ENCODE measurements around the gene VOPP1. TPM values are rescaled to one million over a fixed set of nuclear protein-coding genes. Genes with fewer than 3 reads are reported as not detected.

The VOPP1 gene
- total and polyA plus RNA-seq, 10 donors: 60.3 to 168 (median 144) TPM

DNA sequence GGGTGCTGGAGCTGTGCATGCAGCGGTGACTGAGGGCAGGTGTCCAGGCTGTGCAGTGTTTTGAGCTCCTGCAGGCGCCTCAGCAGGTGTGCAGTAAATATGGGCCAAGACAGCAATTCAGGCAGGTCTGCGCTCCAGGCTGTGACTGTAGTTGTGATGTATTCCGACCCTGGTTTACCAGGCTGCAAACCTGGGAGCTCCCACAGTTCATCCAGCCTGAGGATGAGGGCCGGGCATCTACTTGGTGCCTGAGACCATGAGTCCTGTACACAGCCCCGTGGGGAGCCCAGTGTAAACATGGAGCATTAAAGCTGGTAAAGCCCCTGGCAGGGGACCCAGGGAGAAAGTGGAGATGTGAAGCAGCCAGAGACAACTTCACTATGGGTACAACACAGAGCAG, 82.8 kb downstream of the VOPP1 start:
- no peak overlapping the region for H3K27ac ChIP-seq
- WGBS, 5 donors: 91 to 95% (median 94%) methylated on average over 6 of the region's 6 CpGs
- no peaks in the 10 kb centered on the region for H3K27me3 ChIP-seq (replicated peaks in 1 of 7)
- TF ChIP-seq, protein P1, sequence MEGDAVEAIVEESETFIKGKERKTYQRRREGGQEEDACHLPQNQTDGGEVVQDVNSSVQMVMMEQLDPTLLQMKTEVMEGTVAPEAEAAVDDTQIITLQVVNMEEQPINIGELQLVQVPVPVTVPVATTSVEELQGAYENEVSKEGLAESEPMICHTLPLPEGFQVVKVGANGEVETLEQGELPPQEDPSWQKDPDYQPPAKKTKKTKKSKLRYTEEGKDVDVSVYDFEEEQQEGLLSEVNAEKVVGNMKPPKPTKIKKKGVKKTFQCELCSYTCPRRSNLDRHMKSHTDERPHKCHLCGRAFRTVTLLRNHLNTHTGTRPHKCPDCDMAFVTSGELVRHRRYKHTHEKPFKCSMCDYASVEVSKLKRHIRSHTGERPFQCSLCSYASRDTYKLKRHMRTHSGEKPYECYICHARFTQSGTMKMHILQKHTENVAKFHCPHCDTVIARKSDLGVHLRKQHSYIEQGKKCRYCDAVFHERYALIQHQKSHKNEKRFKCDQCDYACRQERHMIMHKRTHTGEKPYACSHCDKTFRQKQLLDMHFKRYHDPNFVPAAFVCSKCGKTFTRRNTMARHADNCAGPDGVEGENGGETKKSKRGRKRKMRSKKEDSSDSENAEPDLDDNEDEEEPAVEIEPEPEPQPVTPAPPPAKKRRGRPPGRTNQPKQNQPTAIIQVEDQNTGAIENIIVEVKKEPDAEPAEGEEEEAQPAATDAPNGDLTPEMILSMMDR (IDR thresholded peaks at IDR 0.05 in 8 of 11, conservative IDR thresholded peaks at IDR 0.05 in 3 of 11): no peak
- TF ChIP-seq POLR2AphosphoS5 (IDR thresholded peaks at IDR 0.05) (no peak), POLR2A (IDR thresholded peaks at IDR 0.05) (no peak)
- H3K4me3 ChIP-seq: no peak overlapping the region
- H3K9me3 ChIP-seq: no peaks in the 10 kb centered on the region
- intact Hi-C loops (cut with DNase I; ENCODE audit: low total_unique reads): no loop called here
- H3K4me1 ChIP-seq: peaks cover 0 to 17% (median 0%) of the 10 kb centered on the region in 6 donors
- H3K36me3 ChIP-seq: peaks cover 0 to 100% (median 69%) of the 10 kb centered on the region in 6 donors
- peak; percentile 56 for DNase-seq

- peak; percentile 57 for DNase-seq
- H3K36me3 ChIP-seq: peaks cover 0 to 100% (median 66%) of the 10 kb centered on the region in 6 donors
These were observed 83.4 kb downstream of the VOPP1 start for GRCh38 chr7:55488804-55489340.

DNA sequence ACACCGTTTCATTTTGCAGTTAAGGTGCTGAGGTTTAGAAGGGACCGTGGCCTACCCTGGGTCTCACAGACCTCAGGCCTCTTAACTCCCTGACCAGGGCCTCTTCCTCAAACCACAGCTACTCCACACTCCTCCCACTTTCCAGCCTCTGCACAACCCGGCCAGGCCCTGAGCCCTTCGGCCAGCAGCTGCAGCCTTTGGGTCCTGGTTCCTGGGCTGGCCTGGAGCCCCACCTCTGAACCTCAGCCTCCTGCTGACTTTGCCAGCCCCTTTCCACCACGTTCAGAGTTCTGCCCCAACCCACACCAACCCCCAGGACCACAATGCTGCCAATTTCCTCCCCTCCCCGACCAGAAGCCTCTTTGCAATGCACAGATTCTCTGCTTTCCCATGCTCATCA, 84.1 kb downstream of the VOPP1 start:
- Histone ChIP-seq H3K27ac (peak overlapping the region in 2 of 8 donors; percentile 9 to 40), H3K4me3 (no peak overlapping the region), H3K9me3 (no peaks in the 10 kb centered on the region), H3K27me3 (replicated peaks in 1 of 7) (no peaks in the 10 kb centered on the region), H3K4me1 (peaks cover 0 to 17% (median 0%) of the 10 kb centered on the region in 6 donors), H3K36me3 (peaks cover 0 to 100% (median 65%) of the 10 kb centered on the region in 6 donors)
- intact Hi-C loops (cut with DNase I; ENCODE audit: low total_unique reads): no loop called here
- WGBS, 5 donors: 48 to 74% (median 61%) methylated on average over 6 of the region's 6 CpGs
- peak; percentile 63 for DNase-seq
- TF ChIP-seq POLR2A (IDR thresholded peaks at IDR 0.05) (no peak), POLR2AphosphoS5 (IDR thresholded peaks at IDR 0.05) (peak in 1 of 3 donors; percentile 36)
- TF ChIP-seq, protein P1 (IDR thresholded peaks at IDR 0.05 in 8 of 11, conservative IDR thresholded peaks at IDR 0.05 in 3 of 11): no peak

More at GRCh38 chr7:55488804-55489340, 83.4 kb downstream of the VOPP1 start:
- no peak for TF ChIP-seq POLR2AphosphoS5 (IDR thresholded peaks at IDR 0.05)
- no peak for TF ChIP-seq POLR2A (IDR thresholded peaks at IDR 0.05)
- TF ChIP-seq, protein P1 (IDR thresholded peaks at IDR 0.05 in 8 of 11, conservative IDR thresholded peaks at IDR 0.05 in 3 of 11): no peak
- no peaks in the 10 kb centered on the region for H3K9me3 ChIP-seq
- intact Hi-C loops (cut with DNase I; ENCODE audit: low total_unique reads): no loop called here
- H3K27ac ChIP-seq: peak overlapping the region in 1 of 8 donors; percentile 40
- H3K27me3 ChIP-seq (replicated peaks in 1 of 7): no peaks in the 10 kb centered on the region
- 90 to 96% (median 96%) methylated on average over 5 to 6 of the region's 6 CpGs for WGBS, 5 donors
- peaks cover 0 to 17% (median 0%) of the 10 kb centered on the region in 6 donors for H3K4me1 ChIP-seq
- H3K4me3 ChIP-seq: no peak overlapping the region

DNA sequence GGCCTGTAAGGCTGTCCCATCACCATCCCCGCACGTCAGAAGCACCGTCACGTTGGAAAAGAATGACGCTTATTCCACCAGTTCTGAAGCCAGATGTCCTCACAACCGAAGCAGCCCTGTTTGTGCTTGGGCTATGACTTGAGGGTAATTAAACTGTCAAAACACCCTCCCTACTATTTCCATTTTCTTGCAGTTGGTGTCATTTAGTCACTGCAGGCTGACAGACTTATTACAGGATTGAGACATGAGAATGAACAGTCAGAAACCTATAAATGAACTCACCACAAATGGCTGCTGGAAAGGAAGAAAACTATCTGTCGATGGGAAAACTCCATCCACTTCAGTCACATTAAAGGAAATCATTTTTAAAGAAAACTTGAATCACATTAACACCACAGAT, 85.3 kb downstream of the VOPP1 start:
- TF ChIP-seq, protein P1 (IDR thresholded peaks at IDR 0.05 in 8 of 11, conservative IDR thresholded peaks at IDR 0.05 in 3 of 11): no peak
- no peak for TF ChIP-seq POLR2A (IDR thresholded peaks at IDR 0.05)
- TF ChIP-seq POLR2AphosphoS5 (IDR thresholded peaks at IDR 0.05): no peak
- DNase-seq: no peak
- peaks cover 0 to 100% (median 59%) of the 10 kb centered on the region in 6 donors for H3K36me3 ChIP-seq

More for the DNA sequence above, 85.3 kb downstream of the VOPP1 start:
- intact Hi-C loops (cut with DNase I; ENCODE audit: low total_unique reads): no loop called here
- peaks cover 0 to 17% (median 0%) of the 10 kb centered on the region in 6 donors for H3K4me1 ChIP-seq
- no peaks in the 10 kb centered on the region for H3K9me3 ChIP-seq
- no peaks in the 10 kb centered on the region for H3K27me3 ChIP-seq (replicated peaks in 1 of 7)
- H3K4me3 ChIP-seq: no peak overlapping the region
- 93 to 95% (median 94%) methylated on average over 7 of the region's 7 CpGs for WGBS, 5 donors
- H3K27ac ChIP-seq: peak overlapping the region in 1 of 8 donors; percentile 40

Measured in spleen (tissue), 11 donors.